Measurements from ENCODE around the gene SUMO3. TPM values are rescaled to one million over a fixed set of nuclear protein-coding genes. Genes with fewer than 3 reads are reported as not detected.

The SUMO3 gene
- total and polyA plus RNA-seq, 2 experiments from 2014 or later = 90.8 to 103 TPM

DNA sequence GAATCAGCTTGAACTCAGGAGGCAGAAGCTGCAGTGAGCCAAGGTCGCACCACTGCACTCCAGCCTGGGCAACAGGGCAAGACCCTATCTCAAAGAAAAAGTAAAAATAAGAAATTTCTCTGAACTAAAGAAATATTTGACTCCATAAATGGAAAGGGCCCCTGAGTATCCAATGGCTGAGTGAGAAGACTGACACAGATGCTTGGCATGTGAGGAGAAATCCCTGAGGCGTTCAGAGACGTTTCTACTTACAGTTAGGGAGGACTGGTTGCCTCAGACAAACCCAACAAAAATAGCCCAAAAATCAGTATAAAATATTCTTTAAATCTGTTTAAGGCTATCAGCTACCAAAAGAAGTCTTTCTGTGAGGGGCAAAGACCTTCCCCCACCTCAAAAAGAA, 3.0 kb upstream of the SUMO3 start:
- H3K4me1 Mint-ChIP-seq = peaks cover 5% of the 10 kb centered on the region
- no peak overlapping the region for H3K4me3 ChIP-seq
- no peak overlapping the region for H3K27ac ChIP-seq (ENCODE audit: low read depth)
- peaks cover 24% of the 10 kb centered on the region for H3K27me3 Mint-ChIP-seq (ENCODE audit: insufficient read depth, low read depth, poor library complexity)
- H3K27ac Mint-ChIP-seq = no peak overlapping the region
- DNase-seq (ENCODE audit: low spot score) = no peak
- H3K4me2 ChIP-seq = no peak overlapping the region
- H3K4me3 Mint-ChIP-seq = no peak overlapping the region
- peaks cover 56% of the 10 kb centered on the region for H3K9me3 Mint-ChIP-seq
- H3K79me2 ChIP-seq (replicated peaks; ENCODE audit: insufficient read depth) = peaks cover 9% of the 10 kb centered on the region
- no peaks in the 10 kb centered on the region for H3K9me2 ChIP-seq (ENCODE audit: insufficient read depth)
- H3K4me1 ChIP-seq (ENCODE audit: insufficient read depth) = 0 out of 2 replicates have a peak, but pooled peaks cover 4% of the 10 kb centered on the region
- ATAC-seq = no peak
- H3K36me3 Mint-ChIP-seq (ENCODE audit: low read depth) = peaks cover 35% of the 10 kb centered on the region
- peaks cover 8% of the 10 kb centered on the region for H4K20me1 ChIP-seq (replicated peaks; ENCODE audit: insufficient read depth)
- TF ChIP-seq POLR2AphosphoS5 (IDR thresholded peaks at IDR 0.05; ENCODE audit: low read depth) (no peak), STAT1 (IDR thresholded peaks at IDR 0.05; ENCODE audit: unreplicated experiment) (no peak), CREB1 (CRISPR knock-in tag; IDR thresholded peaks at IDR 0.05; ENCODE audit: low read depth) (no peak), JUNB (IDR thresholded peaks at IDR 0.05; ENCODE audit: unreplicated experiment) (no peak)
- TF ChIP-seq, protein P1, sequence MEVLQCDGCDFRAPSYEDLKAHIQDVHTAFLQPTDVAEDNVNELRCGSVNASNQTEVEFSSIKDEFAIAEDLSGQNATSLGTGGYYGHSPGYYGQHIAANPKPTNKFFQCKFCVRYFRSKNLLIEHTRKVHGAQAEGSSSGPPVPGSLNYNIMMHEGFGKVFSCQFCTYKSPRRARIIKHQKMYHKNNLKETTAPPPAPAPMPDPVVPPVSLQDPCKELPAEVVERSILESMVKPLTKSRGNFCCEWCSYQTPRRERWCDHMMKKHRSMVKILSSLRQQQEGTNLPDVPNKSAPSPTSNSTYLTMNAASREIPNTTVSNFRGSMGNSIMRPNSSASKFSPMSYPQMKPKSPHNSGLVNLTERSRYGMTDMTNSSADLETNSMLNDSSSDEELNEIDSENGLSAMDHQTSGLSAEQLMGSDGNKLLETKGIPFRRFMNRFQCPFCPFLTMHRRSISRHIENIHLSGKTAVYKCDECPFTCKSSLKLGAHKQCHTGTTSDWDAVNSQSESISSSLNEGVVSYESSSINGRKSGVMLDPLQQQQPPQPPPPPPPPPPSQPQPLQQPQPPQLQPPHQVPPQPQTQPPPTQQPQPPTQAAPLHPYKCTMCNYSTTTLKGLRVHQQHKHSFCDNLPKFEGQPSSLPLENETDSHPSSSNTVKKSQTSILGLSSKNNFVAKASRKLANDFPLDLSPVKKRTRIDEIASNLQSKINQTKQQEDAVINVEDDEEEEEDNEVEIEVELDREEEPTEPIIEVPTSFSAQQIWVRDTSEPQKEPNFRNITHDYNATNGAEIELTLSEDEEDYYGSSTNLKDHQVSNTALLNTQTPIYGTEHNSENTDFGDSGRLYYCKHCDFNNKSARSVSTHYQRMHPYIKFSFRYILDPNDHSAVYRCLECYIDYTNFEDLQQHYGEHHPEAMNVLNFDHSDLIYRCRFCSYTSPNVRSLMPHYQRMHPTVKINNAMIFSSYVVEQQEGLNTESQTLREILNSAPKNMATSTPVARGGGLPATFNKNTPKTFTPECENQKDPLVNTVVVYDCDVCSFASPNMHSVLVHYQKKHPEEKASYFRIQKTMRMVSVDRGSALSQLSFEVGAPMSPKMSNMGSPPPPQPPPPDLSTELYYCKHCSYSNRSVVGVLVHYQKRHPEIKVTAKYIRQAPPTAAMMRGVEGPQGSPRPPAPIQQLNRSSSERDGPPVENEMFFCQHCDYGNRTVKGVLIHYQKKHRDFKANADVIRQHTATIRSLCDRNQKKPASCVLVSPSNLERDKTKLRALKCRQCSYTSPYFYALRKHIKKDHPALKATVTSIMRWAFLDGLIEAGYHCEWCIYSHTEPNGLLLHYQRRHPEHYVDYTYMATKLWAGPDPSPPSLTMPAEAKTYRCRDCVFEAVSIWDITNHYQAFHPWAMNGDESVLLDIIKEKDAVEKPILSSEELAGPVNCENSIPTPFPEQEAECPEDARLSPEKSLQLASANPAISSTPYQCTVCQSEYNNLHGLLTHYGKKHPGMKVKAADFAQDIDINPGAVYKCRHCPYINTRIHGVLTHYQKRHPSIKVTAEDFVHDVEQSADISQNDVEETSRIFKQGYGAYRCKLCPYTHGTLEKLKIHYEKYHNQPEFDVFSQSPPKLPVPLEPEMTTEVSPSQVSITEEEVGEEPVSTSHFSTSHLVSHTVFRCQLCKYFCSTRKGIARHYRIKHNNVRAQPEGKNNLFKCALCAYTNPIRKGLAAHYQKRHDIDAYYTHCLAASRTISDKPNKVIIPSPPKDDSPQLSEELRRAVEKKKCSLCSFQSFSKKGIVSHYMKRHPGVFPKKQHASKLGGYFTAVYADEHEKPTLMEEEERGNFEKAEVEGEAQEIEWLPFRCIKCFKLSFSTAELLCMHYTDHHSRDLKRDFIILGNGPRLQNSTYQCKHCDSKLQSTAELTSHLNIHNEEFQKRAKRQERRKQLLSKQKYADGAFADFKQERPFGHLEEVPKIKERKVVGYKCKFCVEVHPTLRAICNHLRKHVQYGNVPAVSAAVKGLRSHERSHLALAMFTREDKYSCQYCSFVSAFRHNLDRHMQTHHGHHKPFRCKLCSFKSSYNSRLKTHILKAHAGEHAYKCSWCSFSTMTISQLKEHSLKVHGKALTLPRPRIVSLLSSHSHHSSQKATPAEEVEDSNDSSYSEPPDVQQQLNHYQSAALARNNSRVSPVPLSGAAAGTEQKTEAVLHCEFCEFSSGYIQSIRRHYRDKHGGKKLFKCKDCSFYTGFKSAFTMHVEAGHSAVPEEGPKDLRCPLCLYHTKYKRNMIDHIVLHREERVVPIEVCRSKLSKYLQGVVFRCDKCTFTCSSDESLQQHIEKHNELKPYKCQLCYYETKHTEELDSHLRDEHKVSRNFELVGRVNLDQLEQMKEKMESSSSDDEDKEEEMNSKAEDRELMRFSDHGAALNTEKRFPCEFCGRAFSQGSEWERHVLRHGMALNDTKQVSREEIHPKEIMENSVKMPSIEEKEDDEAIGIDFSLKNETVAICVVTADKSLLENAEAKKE (CRISPR knock-in tag; IDR thresholded peaks at IDR 0.05) = no peak
- H3F3A ChIP-seq (replicated peaks; ENCODE audit: low read depth) = no peaks in the 10 kb centered on the region
- 0 out of 2 replicates have a peak, but pooled peaks cover 9% of the 10 kb centered on the region for H3K36me3 ChIP-seq (ENCODE audit: insufficient read depth)
- 0 out of 2 replicates have a peak, but pooled peaks cover 8% of the 10 kb centered on the region for H3K27me3 ChIP-seq (ENCODE audit: insufficient read depth)
- H2AFZ ChIP-seq = no peak overlapping the region
